ENCODE results near the gene ZFYVE28.
"Not testable (repeated sequence)": the region's sequence is repeated elsewhere in the genome, so short reads cannot be mapped to it uniquely, and the experiment has no call there.

Gene ZFYVE28

DNA sequence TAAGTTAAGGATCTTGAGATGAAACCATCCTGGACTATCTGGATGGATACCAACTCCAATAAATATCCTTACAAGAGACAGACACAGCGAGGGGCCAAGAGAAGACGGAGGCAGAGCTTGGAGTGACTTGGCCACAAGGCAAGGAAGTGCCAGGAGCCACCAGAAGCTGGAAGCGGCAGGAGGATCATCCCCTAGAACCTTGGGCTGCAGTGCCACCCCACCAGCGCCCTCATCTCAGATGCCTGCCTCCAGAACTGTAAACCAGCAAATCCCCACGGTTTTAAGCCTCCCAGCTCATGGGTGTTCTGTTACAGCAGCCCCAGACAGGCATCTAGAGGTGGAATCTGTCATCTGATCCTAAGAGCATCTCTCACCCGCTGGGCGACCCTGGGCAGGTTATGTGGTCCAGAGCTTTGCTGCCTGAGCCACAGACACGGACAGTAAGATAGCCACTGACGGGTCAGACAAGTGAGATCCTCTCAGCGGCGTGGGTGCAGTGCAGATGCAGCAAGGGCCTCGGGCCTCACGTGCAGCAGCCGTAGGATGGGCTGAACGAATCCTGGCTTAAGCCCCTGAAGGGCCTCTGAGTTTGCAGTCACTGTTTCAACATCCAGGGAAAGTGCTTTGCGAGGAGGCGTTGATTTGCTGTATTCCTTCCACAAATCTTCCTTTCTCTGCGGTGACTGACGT is 131.4 kb downstream of the ZFYVE28 start:
- no peak for DNase-seq (ENCODE audit: low spot score)

DNA sequence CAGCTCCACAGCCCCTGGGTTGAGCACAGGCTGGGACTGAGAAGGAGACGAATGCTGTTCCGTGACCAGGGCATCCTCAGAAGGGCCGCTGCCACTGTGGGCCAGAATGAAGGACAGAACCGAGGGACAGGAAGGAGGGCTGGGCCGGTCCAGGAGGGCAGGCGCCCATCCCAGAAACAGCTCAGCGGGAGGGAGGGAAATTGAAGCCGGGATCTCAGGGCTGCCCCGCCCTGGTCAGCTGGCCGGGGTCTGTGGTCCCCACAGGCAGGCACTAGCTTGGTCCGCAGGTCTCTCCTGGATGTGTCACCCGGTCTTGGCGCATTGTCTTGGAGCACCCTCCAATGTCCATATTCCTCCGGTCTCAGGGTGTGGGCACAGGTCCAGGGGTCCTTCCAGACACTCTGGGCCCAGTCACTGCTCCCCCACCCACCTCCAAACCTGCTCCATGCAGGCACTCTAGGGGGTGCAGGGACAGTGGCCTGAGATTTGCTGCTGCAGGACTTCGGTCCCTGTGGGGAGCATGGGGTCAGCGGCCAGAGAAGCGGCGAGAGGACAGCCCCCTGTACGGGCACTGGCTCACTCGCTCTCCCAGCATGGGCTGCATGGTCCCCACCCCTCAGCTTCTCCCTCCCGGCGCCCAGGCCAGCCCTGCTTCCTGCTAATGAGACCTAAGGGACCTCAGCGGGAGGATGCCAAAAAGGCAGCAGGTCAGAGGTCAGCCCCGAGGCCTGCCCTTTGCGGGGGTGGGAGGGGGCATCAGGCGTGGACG is 132.6 kb downstream of the ZFYVE28 start:
- no peak for DNase-seq (ENCODE audit: low spot score)

DNA sequence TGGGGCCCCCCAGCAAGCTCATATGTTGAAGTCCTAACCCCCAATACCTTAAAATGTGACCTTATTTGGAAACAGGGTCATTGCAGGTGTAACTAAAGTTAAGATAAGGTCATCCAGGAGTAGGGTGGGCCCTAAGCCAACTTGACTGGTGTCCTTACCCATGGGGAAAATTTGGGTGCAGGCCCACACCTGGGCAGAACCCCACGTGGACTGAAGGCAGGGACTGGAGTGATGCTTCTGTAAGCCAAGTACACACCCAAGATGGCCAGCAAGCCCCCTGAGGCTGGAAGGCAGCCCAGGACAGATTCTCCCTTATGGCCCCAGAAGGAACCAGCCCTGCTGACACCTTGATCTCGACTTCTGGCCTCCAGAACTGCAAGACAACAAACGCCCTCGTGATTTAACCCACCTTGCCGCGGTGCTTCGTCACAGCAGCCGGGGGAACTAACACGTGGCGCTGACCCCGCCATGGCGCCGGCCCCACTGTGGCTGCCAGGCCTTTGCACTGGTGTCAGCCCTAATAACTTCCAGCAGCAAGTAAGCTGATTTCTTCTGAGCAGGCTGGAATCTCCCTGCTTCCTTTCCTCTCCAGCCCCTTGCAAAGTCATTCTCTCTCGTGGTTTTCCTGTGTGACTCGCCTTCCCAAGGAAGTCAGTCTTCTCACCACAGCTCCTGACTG is 133.4 kb downstream of the ZFYVE28 start:
- no peak for DNase-seq (ENCODE audit: low spot score)

DNA sequence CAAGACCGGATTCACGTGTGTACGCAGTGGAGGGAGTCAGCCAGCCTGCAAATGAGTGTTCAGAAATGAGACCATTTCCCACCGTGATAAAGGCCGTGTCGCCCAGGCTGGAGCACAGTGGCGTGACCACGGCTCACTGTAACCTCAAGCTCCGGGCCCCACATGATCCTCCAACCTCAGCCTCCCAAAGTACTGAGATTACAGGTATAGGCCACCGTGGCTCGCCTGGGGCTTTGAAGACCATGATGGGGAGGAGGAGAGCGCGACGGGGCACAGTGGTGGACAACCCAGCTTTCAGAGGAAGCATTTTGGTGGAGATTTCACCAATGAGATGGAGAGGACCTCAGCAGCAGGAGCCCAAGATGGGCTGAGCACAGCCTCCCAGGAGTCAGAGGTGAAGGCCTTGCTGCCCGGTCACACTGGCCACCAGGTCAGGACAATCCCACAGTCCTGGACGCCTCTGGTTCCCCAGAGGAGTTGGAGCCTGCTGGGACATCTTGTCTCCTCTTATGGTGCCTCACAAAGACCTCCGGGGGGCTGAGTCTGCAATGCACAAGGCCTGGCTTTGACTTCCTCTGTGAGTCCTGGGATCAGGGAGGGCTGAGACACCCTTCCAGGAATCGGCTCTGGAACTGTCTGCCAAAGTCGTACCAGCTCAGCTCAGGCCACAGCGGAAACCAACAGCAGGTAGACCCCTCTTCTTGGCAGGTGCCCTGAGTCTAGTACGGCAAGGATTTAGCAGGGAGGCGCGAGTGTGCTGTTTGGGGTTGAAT is 134.1 kb downstream of the ZFYVE28 start:
- no peak for DNase-seq (ENCODE audit: low spot score)

DNA sequence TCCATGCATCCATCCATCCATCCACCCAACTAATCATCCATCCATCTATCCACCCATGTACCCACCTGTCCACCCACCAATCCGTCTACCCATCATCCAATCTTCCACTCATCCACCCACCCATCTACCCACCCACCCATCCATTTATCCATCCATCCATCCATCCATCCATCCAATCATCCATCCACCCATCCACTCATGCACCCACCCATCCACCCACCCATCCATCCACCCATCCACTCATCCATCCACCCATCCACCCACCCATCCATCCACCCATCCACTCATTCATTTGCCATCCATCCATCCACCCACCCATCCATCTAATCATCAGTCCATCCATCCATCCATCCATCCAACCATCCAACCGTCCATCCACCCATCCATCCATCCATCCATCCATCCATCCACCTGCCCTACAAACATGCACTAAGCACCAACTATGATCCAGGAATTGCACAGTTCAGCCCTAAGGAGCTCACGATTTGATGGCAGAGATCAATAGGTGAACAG is 135.2 kb downstream of the ZFYVE28 start:
- no peak for DNase-seq (ENCODE audit: low spot score)

DNA sequence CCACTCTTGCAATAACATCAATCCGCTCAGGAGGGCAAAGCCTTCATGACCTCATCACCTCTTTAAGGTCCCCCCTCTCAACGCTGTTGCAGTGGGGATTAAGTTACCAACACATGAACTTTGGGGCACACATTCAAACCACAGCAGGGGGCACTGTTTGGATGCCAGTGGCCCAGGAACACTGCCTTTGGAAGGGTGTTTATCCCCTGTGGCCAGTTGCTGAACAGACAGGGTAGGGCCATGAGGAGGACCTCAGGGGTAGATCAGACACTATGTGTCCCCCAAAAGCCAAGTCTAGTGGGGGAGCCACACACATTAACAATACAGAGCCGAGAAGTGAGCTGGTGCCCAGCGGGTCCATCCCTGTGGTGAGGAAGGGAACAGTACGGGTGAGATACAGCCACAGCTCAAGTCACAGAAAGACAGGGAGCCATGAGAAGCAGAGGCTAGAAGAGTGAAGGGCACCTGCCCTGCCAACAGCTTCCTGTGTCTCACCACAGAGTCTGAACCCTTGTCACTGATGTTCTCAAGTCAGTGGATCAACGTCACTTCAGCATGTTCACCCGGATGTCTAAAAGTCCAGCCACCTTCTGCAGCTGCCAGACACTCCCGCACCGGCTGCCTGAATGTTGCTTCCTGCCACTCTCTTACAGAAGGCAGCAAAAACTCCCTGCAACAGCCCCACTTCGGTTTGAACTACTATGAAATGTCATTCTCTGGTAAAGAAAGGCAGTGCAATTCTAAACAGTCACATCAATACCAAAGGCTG is 136.7 kb downstream of the ZFYVE28 start:
- DNase-seq (ENCODE audit: low spot score), result no peak

DNA sequence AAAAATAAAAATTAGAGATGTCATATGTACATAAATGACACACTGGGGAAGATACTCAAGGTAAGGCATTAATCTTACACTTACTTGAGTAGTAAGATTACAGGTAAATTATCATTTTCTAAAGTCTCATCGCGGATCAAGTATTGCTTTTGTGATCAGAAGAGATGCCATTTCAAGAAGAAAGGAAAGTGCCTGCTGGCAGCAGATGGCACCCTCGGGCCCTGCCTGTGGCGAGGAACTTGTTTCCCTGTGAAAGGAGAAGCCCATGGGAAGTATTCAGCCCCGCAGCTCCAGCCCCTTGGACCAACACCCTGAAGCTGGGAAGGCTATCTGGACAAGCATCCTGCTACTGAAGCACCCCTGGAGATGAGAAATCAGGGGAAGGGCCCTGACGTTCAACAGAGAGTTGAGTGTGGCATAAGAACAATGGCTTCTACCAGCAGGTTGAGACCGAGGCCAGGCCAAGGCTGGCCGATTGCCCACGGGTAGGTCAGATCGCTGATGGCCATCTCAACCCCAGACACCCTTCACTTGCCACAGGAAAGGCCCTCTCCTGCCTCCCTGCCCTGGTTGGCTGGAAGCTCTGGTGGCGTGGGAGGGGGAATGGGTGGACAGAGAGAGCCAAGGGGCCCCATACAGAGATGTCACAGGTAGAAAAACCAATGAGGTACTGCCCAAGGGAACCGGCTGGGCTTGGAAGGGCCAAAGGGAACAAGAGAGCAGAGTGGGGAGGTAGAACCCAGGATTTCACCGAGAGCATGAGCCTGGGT is 137.7 kb downstream of the ZFYVE28 start:
- no peak for DNase-seq (ENCODE audit: low spot score)

DNA sequence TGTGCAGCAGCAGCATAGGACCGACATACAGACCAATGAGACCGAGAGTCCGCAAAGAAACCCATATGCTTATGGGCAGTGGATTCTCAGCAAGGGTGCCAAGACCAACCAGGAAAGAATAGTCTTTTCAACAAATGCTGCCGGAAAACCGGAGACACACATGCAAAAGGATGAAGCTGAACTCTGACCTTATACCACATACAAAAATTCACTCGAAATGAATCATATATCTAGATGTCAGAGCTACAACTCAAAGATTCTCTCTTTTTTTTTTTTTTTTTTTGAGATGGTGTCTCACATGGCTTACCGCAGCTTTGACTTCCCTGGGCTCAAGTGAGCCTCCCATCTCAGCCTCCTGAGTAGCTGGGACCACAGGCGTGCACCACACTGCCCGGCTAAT is 140.5 kb downstream of the ZFYVE28 start:
- no peak for DNase-seq (ENCODE audit: low spot score)

DNA sequence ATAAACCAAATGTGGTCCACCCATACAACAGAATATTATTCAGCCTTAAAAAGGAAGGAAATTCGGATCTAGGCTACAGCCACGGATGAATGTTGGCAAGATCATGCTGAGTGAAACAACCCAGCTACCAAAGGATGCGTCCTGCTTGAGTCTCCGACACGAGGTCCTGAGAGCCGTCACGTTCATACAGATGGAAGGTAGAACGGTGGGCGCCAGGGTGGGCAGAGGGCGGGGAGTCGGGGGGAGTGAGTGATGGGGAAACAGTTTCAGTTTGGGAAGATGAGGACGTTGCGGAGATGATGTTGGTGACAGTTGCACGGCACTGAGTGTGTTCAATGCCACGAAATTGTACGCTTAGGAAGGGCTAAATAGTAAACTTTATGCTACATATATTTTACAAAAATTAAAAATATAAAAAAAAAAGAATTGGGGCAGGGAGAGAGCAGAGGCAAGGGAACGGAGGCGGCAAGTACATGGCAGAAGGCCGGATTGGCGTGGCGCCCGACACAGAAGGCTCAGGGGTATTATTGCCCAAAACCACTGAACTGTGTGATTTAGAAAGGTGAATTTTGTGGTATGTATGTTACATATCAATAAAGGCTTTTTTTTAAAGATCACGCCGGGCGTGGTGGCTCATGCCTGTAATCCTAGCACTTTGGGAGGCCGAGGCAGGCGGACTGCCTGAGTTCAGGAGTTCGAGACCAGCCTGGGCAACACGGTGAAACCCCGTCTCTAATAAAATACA is 141.7 kb downstream of the ZFYVE28 start:
- no peak for DNase-seq (ENCODE audit: low spot score)

DNA sequence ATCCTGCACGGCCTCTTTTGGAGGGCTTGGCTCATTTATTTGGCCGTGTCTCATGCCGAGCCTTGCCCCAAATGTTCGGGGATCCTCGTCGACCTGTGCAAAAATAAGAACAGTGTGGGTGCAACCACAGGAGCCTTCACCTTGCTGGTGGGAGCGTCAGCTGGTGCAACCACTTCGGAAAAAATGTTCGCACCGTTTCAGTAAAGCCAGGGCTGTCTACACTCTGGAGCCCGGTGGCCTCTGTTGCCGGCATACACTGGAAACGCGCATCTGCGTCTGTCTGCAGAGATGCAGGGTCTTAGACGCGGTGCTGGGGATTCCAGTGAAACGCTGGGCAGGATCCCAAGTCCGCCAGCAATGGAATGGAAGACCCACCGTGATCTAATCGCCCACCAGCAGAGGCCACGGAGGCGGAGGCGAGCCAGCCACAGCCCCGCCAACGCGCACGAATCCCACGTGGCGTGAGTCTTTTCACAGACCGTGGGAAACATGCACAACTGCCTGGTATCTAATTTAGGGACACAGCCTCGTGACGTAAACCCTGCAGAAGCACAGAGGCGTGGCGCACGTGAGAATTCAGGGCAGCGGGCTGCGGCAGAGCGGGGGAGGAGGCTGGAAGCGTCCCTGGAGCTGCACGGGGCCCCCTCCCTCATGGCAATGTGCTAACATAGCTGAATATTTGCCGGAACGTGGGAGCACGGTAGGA is 142.7 kb downstream of the ZFYVE28 start:
- DNase-seq (ENCODE audit: low spot score), result no peak

DNA sequence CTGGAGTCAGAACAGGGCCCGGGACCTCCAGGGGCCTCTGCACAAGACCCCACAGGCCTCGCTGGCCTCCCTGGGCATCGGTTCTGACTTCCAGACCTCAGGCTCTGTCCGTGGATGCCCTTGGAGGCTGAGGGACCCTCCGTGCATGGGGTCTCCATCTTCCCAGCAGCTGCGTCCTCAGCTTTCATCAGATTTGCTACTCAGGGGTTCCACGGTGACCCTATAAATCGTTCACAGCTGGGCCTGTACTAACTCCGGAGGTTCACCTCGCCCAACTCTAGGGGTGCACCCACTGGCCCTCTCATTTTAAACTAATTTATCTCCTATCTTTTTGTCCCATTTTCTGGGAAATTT is 143.4 kb downstream of the ZFYVE28 start:
- not testable (repeated sequence) for DNase-seq (ENCODE audit: low spot score)

DNA sequence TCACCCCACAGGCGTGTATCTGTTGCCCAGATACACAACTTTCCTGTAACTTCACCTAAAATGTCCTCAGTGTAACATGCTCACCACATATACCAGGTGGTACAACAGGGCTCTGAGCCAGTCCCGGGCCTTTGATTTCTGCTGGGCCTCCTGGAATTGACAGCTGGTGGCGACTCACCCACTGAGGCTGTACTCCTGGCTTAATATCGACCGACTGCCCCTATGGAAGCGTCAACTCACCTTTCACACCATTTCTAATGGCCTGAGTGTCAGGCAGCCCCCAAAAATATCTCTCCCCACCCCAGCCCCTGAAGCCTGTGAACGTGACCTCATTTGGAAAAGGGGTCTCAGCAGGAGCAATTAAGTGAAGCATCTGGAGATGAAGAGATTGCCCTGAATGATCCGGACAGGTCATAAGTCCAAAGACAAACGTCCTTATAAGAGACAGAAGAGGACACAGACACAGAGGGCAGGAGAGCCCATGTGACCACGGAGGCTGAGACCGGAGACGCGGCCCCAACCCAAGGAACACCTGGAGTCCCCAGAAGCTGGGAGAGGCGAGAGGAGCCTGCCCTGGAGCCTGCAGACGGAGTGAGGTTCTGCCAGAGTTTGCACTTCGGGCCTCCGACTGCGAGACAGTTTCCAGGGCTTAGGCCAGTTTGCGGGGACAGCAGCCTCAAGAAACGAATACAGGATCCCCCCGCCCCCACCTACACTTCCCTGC is 144.0 kb downstream of the ZFYVE28 start:
- no peak for DNase-seq (ENCODE audit: low spot score)

DNA sequence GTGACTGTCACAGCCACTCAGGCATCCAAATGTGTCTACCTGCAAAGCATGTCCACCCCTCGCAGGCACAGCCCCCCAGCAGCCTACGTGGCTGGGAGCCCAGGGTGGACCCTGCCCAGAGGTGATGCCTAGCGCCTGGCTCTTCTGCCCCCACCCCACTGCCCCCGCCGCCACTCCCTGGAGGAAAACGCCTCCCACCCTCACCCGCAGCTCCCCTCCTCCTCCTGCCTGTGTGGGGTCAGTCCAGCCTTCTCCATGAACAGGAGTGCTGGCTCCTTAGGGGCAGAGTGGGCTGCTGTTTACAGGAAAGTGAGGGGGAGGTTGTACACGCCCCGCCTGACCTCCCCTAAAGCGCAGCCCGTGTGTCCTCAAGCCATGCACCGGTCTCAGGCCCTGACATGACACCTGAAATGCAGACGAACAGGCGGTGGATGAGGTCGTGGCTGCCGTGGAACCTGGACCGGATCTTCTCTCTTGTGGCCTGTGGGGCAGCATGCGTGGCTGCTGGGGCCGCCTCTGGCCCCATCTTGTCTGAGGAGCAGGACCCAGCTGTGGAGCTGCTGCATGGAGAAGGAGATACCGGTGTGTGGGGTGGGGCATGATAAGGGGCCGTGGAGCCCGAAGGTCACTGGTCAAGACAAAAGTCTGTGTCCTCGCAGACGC is 144.7 kb downstream of the ZFYVE28 start:
- DNase-seq (ENCODE audit: low spot score), result no peak

DNA sequence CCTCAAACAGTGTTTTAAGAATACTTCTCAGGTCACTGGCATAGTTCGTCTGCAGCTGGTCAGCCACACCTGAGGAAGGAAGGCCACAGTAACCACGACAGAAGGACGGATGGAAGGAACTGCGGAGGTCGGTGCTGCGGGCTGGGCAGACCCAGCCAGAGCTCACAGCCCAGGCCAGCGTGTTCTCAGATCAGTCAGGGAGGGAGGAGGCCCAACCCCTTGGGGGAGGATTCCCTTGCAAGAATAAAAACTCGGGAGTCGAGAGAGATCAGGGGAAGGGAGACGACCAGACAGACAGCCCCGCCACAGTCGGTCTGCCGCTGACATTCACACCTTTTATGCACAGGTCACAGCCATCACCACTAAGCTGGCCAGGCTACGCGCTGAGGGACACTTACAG is 145.2 kb downstream of the ZFYVE28 start:
- no peak for DNase-seq (ENCODE audit: low spot score)

DNA sequence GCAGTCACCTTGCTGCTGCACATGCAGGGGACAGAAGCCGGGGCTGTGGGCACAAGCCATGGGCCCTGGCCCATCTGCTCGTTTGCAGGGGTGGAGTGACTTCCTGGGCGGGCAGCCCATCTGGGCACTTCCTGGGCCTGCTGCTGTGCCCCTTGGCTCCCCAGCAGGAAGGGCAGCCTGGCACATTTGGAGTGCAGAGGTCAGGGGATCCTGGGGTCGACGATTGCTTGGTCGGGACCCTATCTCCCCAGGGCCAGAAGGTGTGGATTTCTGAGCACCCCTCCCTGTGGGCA is 145.7 kb downstream of the ZFYVE28 start:
- no peak for DNase-seq (ENCODE audit: low spot score)

DNA sequence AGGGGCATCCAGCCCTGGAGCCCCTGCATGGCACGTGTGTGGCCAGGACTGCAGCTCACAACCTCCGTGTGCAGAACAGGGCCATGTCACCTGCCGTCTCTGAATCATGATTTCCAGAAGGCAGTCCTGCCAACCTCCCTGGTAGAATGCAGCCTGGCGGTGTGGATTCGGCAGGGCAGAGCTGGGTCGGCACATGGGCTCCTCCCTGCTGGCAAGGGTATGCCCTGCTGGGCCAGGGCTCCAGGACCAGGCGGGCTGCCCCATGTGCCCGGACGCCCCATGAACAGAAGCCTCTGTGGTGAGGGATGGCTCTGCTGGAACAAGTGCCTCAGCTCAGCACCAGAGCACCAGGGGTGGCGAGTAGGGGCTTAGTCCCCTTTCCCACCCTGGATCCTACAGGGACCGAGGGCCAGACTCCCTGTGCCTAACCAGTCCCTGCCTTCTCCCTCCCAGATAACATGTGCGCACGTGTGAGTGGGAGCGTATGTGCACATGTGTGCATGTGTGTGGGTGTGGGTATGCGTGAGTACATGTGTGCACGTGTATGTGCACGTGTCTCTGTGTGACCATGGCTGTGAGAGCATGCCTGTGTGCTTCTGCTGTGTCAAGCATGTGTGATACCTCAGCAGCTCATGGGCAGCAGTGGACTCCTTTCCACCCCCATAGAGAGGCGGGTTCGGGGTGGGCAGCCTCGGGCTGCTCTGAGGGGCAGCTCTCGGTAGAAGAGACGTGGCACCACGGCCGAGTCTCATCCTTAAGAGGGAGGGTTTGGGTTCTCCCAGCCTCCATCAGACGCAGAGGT is 146.2 kb downstream of the ZFYVE28 start:
- DNase-seq (ENCODE audit: low spot score), result no peak

DNA sequence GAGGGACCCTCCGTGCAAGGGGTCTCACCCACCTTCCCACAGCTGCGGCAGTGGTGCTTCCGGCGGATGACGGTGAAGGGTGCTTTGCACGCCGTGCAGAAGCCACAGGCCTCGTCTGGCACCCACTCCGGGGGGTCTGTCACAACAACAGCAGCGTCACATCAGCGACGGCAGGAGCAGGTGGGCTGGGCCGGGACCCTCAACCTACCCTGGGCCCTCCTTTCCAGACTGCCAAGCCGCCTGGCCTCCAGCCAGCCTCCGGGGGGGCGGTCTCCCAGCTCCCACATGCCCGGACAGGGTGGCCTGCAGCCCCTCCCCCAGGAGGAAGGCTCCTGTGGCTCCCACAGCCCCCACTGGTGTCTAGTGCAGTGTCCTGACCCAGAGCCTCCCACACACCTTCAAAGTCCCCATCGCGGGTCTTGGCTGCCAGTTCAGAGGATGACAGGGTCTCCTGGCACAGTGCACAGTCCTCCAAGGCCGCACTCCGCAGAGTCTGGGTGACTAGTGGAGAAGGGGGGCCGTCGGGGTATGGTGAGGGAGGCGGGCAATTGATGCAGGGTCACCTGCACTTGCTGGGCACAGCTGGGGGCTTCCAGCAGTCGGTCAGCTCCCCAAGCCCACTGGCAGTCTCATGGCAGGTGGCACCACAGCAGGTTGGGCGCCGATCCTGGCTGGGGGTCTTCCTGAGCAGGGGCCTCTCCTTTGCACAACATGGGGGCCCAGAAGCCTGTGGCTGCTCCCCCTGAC is 147.0 kb downstream of the ZFYVE28 start:
- no peak for DNase-seq (ENCODE audit: low spot score)

Measured in hematopoietic multipotent progenitor cell treated with erythropoietin and hydrocortisone succinate and interleukin-3 and kit ligand, for 15 days (in vitro differentiated cells).